H1 (cell line): Measurements from ENCODE around the gene BGN. TPM values are rescaled to one million over a fixed set of nuclear protein-coding genes. Genes with fewer than 3 reads are reported as not detected.

Experiments
- CTCF ChIA-PET: fragments of 300-600 bp; sonication (Branson Sonifier 250); formaldehyde crosslinking; loops from one replicate; lab custom pipeline; 2021; ENCODE audit not compliant: partially characterized antibody; lab: Charles Lee
- POLR2A ChIA-PET: fragments of 300-600 bp; sonication (Branson Sonifier 250); formaldehyde crosslinking; loops from one replicate; lab custom pipeline; 2021; ENCODE audit warnings: inconsistent platforms; ENCODE audit not compliant: partially characterized antibody; lab: Charles Lee
- DNase-seq, 2 experiments: peaks; one replicate each; pipeline versions ENCODE4 v3.0.0 to v3.0.0-alpha.2; 2010 to 2022; ENCODE audit warnings: low spot score in 2 of 2, low read depth in 1 of 2, mixed read lengths in 1 of 2
- FAIRE-seq: peaks from 2 replicates; lab custom pipeline; 2011; peaks lifted over from hg19 to GRCh38; lab: Jason Lieb, UNC
- H2AFZ ChIP-seq: 2 replicates; pipeline ENCODE4 v1.8.1; 2012; ENCODE audit warnings: low read length, inconsistent platforms
- H2AK5ac ChIP-seq: 2 replicates; pipeline ENCODE4 v1.6.1; 2013; ENCODE audit warnings: low read depth, low read length
- H2BK120ac ChIP-seq: replicated peaks from 2 replicates; pipeline ENCODE3; 2013; ENCODE audit warnings: low read depth, low read length, inconsistent platforms
- H2BK12ac ChIP-seq: 2 replicates; pipeline ENCODE4 v1.6.1; 2013; ENCODE audit warnings: low read depth, low read length
- H2BK15ac ChIP-seq: 2 replicates; pipeline ENCODE4 v1.6.1; 2013; ENCODE audit warnings: low read length
- H2BK20ac ChIP-seq: 2 replicates; pipeline ENCODE4 v1.6.1; 2013; ENCODE audit warnings: low read length
- H2BK5ac ChIP-seq: 2 replicates; pipeline ENCODE4 v1.6.1; 2013; ENCODE audit warnings: low read depth, low read length
- H3K14ac ChIP-seq: 2 replicates; pipeline ENCODE4 v1.6.1; 2013; ENCODE audit warnings: inconsistent platforms; ENCODE audit not compliant: insufficient read length
- H3K18ac ChIP-seq: 2 replicates; pipeline ENCODE4 v1.6.1; 2013; ENCODE audit warnings: low read length; ENCODE audit errors: extremely low read depth
- H3K23ac ChIP-seq: 2 replicates; pipeline ENCODE4 v1.6.1; 2013; ENCODE audit warnings: inconsistent platforms; ENCODE audit not compliant: insufficient read length
- H3K23me2 ChIP-seq: 2 replicates; pipeline ENCODE4 v1.6.1; 2013; ENCODE audit warnings: low read depth, low read length
- H3K27ac ChIP-seq: 2 replicates; pipeline ENCODE4 v1.6.1; 2011; ENCODE audit warnings: low read depth, low read length, inconsistent platforms
- H3K27me3 ChIP-seq, 4 experiments: replicated peaks in 1 of 4; 1 replicate in 1 of 4; 2 replicates in 3 of 4; pipeline versions ENCODE4 v1.6.1 to v1.8.1; 2011 to 2013; ENCODE audit warnings: low read length in 3 of 4, mild to moderate bottlenecking in 3 of 4, inconsistent platforms in 2 of 4, mixed read lengths in 2 of 4, moderate library complexity in 1 of 4; ENCODE audit not compliant: control insufficient read depth in 3 of 4, insufficient read depth in 3 of 4; ENCODE audit errors: extremely low read depth in 1 of 4
- H3K36me3 ChIP-seq, 4 experiments: 2 replicates each; pipeline versions ENCODE4 v1.6.1 to v1.8.1; 2011 to 2013; ENCODE audit warnings: mild to moderate bottlenecking in 4 of 4, low read length in 3 of 4, moderate library complexity in 2 of 4, control low read depth in 1 of 4, inconsistent platforms in 1 of 4; ENCODE audit not compliant: insufficient read depth in 4 of 4, control insufficient read depth in 2 of 4
- H3K4ac ChIP-seq: replicated peaks from 2 replicates; pipeline ENCODE3; 2013; ENCODE audit warnings: low read length, low read depth, mixed read lengths, inconsistent platforms; ENCODE audit not compliant: insufficient read length
- H3K4me1 ChIP-seq, 4 experiments: replicated peaks in 1 of 4; 1 replicate in 1 of 4; 2 replicates in 3 of 4; pipeline versions ENCODE4 v1.6.1 to v1.8.1; 2011 to 2013; ENCODE audit warnings: low read length in 3 of 4, inconsistent platforms in 2 of 4, mixed read lengths in 1 of 4; ENCODE audit not compliant: insufficient read depth in 4 of 4, control insufficient read depth in 3 of 4
- H3K4me2 ChIP-seq, 2 experiments: 2 replicates each; pipeline versions ENCODE4 v1.6.1 to v1.8.1; 2011 to 2013; ENCODE audit warnings: low read depth in 2 of 2, low read length in 2 of 2, control low read depth in 1 of 2, inconsistent platforms in 1 of 2, mild to moderate bottlenecking in 1 of 2; ENCODE audit not compliant: insufficient read depth in 1 of 2
- H3K4me3 ChIP-seq, 4 experiments: fragments of 200-600, 300-600 bp in 1 of 4; sonication (generic), shearing (Covaris generic), sonication (Bioruptor Twin) in 1 of 4; 2 replicates each; pipeline versions ENCODE4 v1.5.1 to v1.8.1; 2011 to 2016; ENCODE audit warnings: low read length in 4 of 4, low read depth in 3 of 4, control low read depth in 2 of 4, inconsistent platforms in 2 of 4, mild to moderate bottlenecking in 2 of 4, mixed read lengths in 1 of 4, moderate library complexity in 1 of 4; ENCODE audit not compliant: insufficient read depth in 2 of 4; ENCODE audit errors: extremely low read depth in 1 of 4
- H3K56ac ChIP-seq: replicated peaks from 2 replicates; pipeline ENCODE3; 2013; ENCODE audit warnings: low read depth, mild to moderate bottlenecking, mixed read lengths, low read length, inconsistent platforms; ENCODE audit not compliant: insufficient read length
- H3K79me1 ChIP-seq: 2 replicates; pipeline ENCODE4 v1.6.1; 2013; ENCODE audit warnings: low read depth, low read length, control low read depth
- H3K79me2 ChIP-seq, 2 experiments: 2 replicates each; pipeline versions ENCODE4 v1.6.1 to v1.8.1; 2012 to 2013; ENCODE audit warnings: low read length in 2 of 2, mild to moderate bottlenecking in 2 of 2, inconsistent platforms in 1 of 2; ENCODE audit not compliant: insufficient read depth in 2 of 2, control insufficient read depth in 1 of 2
- H3K9ac ChIP-seq, 4 experiments: replicated peaks in 1 of 4; 1 replicate in 1 of 4; 2 replicates in 3 of 4; pipeline versions ENCODE4 v1.6.1 to v1.8.1; 2011 to 2013; ENCODE audit warnings: low read depth in 3 of 4, low read length in 3 of 4, control low read depth in 2 of 4, mild to moderate bottlenecking in 2 of 4, moderate library complexity in 2 of 4, inconsistent platforms in 1 of 4; ENCODE audit errors: extremely low read depth in 1 of 4
- H3K9me3 ChIP-seq, 2 experiments: 2 replicates each; pipeline versions ENCODE4 v1.6.1 to v1.8.1; 2012 to 2013; ENCODE audit warnings: mild to moderate bottlenecking in 2 of 2, moderate library complexity in 2 of 2, control low read depth in 1 of 2, inconsistent platforms in 1 of 2, low read depth in 1 of 2, low read length in 1 of 2, mixed read lengths in 1 of 2; ENCODE audit not compliant: insufficient read depth in 2 of 2
- H4K20me1 ChIP-seq, 2 experiments: replicated peaks in 1 of 2; 2 replicates each; pipeline versions ENCODE3 to v1.8.1; 2011 to 2013; ENCODE audit warnings: inconsistent platforms in 2 of 2, low read length in 2 of 2, mild to moderate bottlenecking in 1 of 2; ENCODE audit not compliant: insufficient read depth in 2 of 2, control insufficient read depth in 1 of 2
- H4K5ac ChIP-seq: 2 replicates; pipeline ENCODE4 v1.6.1; 2013; ENCODE audit warnings: low read length, low read depth, mixed read lengths, inconsistent platforms; ENCODE audit not compliant: insufficient read length
- H4K8ac ChIP-seq: 2 replicates; pipeline ENCODE4 v1.8.0; 2013; ENCODE audit warnings: mild to moderate bottlenecking, moderate library complexity, low read length, inconsistent platforms; ENCODE audit not compliant: insufficient read depth; ENCODE audit errors: extremely low read depth
- H4K91ac ChIP-seq: replicated peaks from 2 replicates; pipeline ENCODE3; 2013; ENCODE audit warnings: low read length, mixed read lengths, inconsistent platforms; ENCODE audit not compliant: insufficient read length
- KDM4A ChIP-seq: IDR thresholded peaks from one replicate; pipeline ENCODE4 v1.7.1; 2012; ENCODE audit warnings: low read depth, mild to moderate bottlenecking, moderate library complexity, low read length, inconsistent platforms; ENCODE audit not compliant: severe bottlenecking
- WGBS, 2 experiments: shearing (Covaris generic) in 1 of 2; methylation state at CpG; one replicate each; pipeline versions ENCODE4 v1.1.6 to v1.1.7; 2013 to 2015; ENCODE audit warnings: low lambda C conversion rate in 2 of 2, mixed read lengths in 2 of 2, inconsistent platforms in 1 of 2, low coverage in 1 of 2, missing lambda C conversion rate in 1 of 2; ENCODE audit not compliant: insufficient replicate concordance in 2 of 2, insufficient coverage in 1 of 2, insufficient read length in 1 of 2; ENCODE audit errors: extremely low coverage in 1 of 2, missing lambda C conversion rate in 1 of 2; 5-methylcytosine and 5-hydroxymethylcytosine counted together
- polyA plus RNA-seq, 7 experiments: library from polyadenylated mRNA; depleted of rRNA in 3 of 7; stranded (reverse) in 5 of 7; unstranded in 2 of 7; fragments of >200 nt in 5 of 7; fragments of 200-250 nt in 2 of 7; gene quantifications; 1 replicate in 5 of 7; 2 replicates in 1 of 7; 4 replicates in 1 of 7; pipeline versions ENCODE4 v1.2.1 to v1.2.3, GENCODE V29; 2011 to 2013; ENCODE audit warnings: missing spikeins in 2 of 7, mixed read lengths in 2 of 7
- total RNA-seq: library from RNA; stranded (reverse); fragmentation: NEBNext Ultra II Directional; extraction: Animal tissue kit (Norgen Biotek cat#: 25700); gene quantifications from 2 replicates; pipeline ENCODE4 v1.2.1, GENCODE V29; 2021

Gene BGN
- total and polyA plus RNA-seq, 2 of the 8 experiments (the other 6 are each of a cell fraction or from before 2014, with no cell fraction given), result 1.8 to 2.4 TPM

- no peak overlapping the region for H4K8ac ChIP-seq
- H3K9me3 ChIP-seq, result no peaks in the 10 kb centered on the region
- H3K4ac ChIP-seq, result no peak overlapping the region
- H2BK12ac ChIP-seq, result no peak overlapping the region
- 92% methylated on average over 2 of the region's 8 CpGs; no CpG with 5 or more reads in 1 of the 2 experiments for WGBS, 2 experiments
- H3K79me1 ChIP-seq, result no peaks in the 10 kb centered on the region
- FAIRE-seq (no peak), DNase-seq (no peak)
- H2BK15ac ChIP-seq, result no peak overlapping the region
- H3K4me1 ChIP-seq, result no peaks in the 10 kb centered on the region; a peak in 1 of 7 replicates
- no peak overlapping the region for H3K9ac ChIP-seq
- H2BK20ac ChIP-seq, result no peak overlapping the region
- no peaks in the 10 kb centered on the region for H4K20me1 ChIP-seq
- H2BK5ac ChIP-seq, result no peak overlapping the region
- no peaks in the 10 kb centered on the region for H3K23me2 ChIP-seq
- H3K23ac ChIP-seq, result no peak overlapping the region
- H4K5ac ChIP-seq, result no peak overlapping the region
- no peak overlapping the region for H3K18ac ChIP-seq
- H3K27ac ChIP-seq, result no peak overlapping the region
- no peaks in the 10 kb centered on the region for H3K36me3 ChIP-seq
- no peak overlapping the region for H2AK5ac ChIP-seq
- H3K4me2 ChIP-seq, result no peak overlapping the region
- H2AFZ ChIP-seq, result no peak overlapping the region
- H4K91ac ChIP-seq, result no peak overlapping the region
- ChIA-PET CTCF (interaction anchor here (1.2 to 1.9 kb wide), 3 partner anchors 15 to 107 kb away, joined by 3 to 5 read pairs (median 3); no protein-coding TSS in a partner anchor), POLR2A (no interaction called here)
- no peak overlapping the region for H3K56ac ChIP-seq
- no peak overlapping the region for H3K14ac ChIP-seq
- no peaks in the 10 kb centered on the region for H3K79me2 ChIP-seq
- H2BK120ac ChIP-seq, result no peak overlapping the region
- no peak overlapping the region for H3K4me3 ChIP-seq
- TF ChIP-seq KDM4A, result no peak
- no peaks in the 10 kb centered on the region for H3K27me3 ChIP-seq
These were observed 49.9 kb downstream of the BGN start for GRCh38 chrX:153544727-153545126.
